Endothelial cell of umbilical vein (primary cell): ENCODE results near the gene KCNQ2. TPM values are rescaled to one million over a fixed set of nuclear protein-coding genes. Genes with fewer than 3 reads are reported as not detected.

Source experiments
- BruUV-seq: library from RNA; stranded (reverse); fragments of 400-500 nt; replicated peaks from 2 replicates; lab custom pipeline; 2021; lab: Mats Ljungman, UMichigan
- CTCF ChIA-PET: fragments of 300-600, 350-600 bp; sonication (Branson Sonifier 250); formaldehyde crosslinking; loops from one replicate; lab custom pipeline; 2021; ENCODE audit warnings: antibody characterized with exemption, inconsistent platforms; lab: Charles Lee
- POLR2A ChIA-PET: fragments of 300-600, 350-600 bp; sonication (Branson Sonifier 250); formaldehyde crosslinking; loops from one replicate; lab custom pipeline; 2021; ENCODE audit warnings: antibody characterized with exemption, inconsistent platforms; lab: Charles Lee
- DNase-seq: peaks from one replicate; pipeline ENCODE4 v3.0.0-alpha.2; 2011; ENCODE audit warnings: low read depth, low spot score
- FAIRE-seq: peaks from 2 replicates; lab custom pipeline; 2011; peaks lifted over from hg19 to GRCh38; lab: Jason Lieb, UNC
- H2AFZ ChIP-seq: 2 replicates; pipeline ENCODE4 v1.6.0; 2012; ENCODE audit warnings: low read depth, low read length, control low read depth, inconsistent platforms
- H3K27ac ChIP-seq: 2 replicates; pipeline ENCODE4 v1.5.1; 2011; ENCODE audit warnings: low read depth, mild to moderate bottlenecking, control low read depth, low read length, moderate library complexity; ENCODE audit not compliant: insufficient read depth
- H3K27me3 ChIP-seq, 2 experiments: 2 replicates each; pipeline versions ENCODE4 v1.6.0 to v1.6.1; 2011; ENCODE audit warnings: low read length in 2 of 2, mixed read lengths in 1 of 2; ENCODE audit not compliant: control insufficient read depth in 2 of 2, insufficient read depth in 2 of 2
- H3K36me3 ChIP-seq, 2 experiments: 2 replicates in 1 of 2; 3 replicates in 1 of 2; pipeline ENCODE4 v1.5.1; 2011; ENCODE audit warnings: low read length in 2 of 2, mild to moderate bottlenecking in 1 of 2, moderate library complexity in 1 of 2; ENCODE audit not compliant: control insufficient read depth in 2 of 2, insufficient read depth in 2 of 2; ENCODE audit errors: extremely low read depth in 1 of 2
- H3K4me1 ChIP-seq: 3 replicates; pipeline ENCODE4 v1.5.1; 2011; ENCODE audit warnings: mild to moderate bottlenecking, low read length; ENCODE audit not compliant: control insufficient read depth, insufficient read depth; ENCODE audit errors: extremely low read depth
- H3K4me2 ChIP-seq: 2 replicates; pipeline ENCODE4 v1.6.1; 2011; ENCODE audit warnings: low read length, control low read depth, mixed read lengths; ENCODE audit not compliant: insufficient read depth
- H3K4me3 ChIP-seq, 3 experiments: fragments of 200-600 bp in 1 of 3; sonication (generic), shearing (Covaris generic) in 1 of 3; replicated peaks in 1 of 3; 2 replicates each; pipeline ENCODE4 v1.5.1; 2011 to 2016; ENCODE audit warnings: control low read depth in 3 of 3, low read length in 3 of 3, mild to moderate bottlenecking in 2 of 3, inconsistent platforms in 1 of 3, low read depth in 1 of 3, moderate library complexity in 1 of 3; ENCODE audit not compliant: insufficient read depth in 1 of 3
- H3K79me2 ChIP-seq: 2 replicates; pipeline ENCODE4 v1.6.0; 2012; ENCODE audit warnings: low read length, inconsistent platforms; ENCODE audit not compliant: control insufficient read depth, insufficient read depth
- H3K9ac ChIP-seq: replicated peaks from 2 replicates; pipeline ENCODE3; 2011; ENCODE audit warnings: low read length, control low read depth; ENCODE audit not compliant: insufficient read depth; ENCODE audit errors: extremely low read depth
- H3K9me1 ChIP-seq: replicated peaks from 3 replicates; pipeline ENCODE4 v1.6.0; 2011; ENCODE audit warnings: mild to moderate bottlenecking, low read length; ENCODE audit not compliant: control insufficient read depth, insufficient read depth; ENCODE audit errors: extremely low read depth
- H3K9me3 ChIP-seq: replicated peaks from 2 replicates; pipeline ENCODE4 v1.5.1; 2012; ENCODE audit warnings: low read length, inconsistent platforms; ENCODE audit not compliant: control insufficient read depth, insufficient read depth
- H4K20me1 ChIP-seq: replicated peaks from 2 replicates; pipeline ENCODE3; 2011; ENCODE audit warnings: mild to moderate bottlenecking, low read length; ENCODE audit not compliant: control insufficient read depth, insufficient read depth; ENCODE audit errors: extremely low read depth
- CTCF ChIP-seq, 2 donors: IDR thresholded peaks; 1 replicate in 1 of 2; 2 replicates in 1 of 2; pipeline ENCODE4 v1.5.1; 2011; ENCODE audit warnings: low read length in 2 of 2, mild to moderate bottlenecking in 2 of 2, moderate library complexity in 2 of 2, control low read depth in 1 of 2, inconsistent platforms in 1 of 2, low read depth in 1 of 2; ENCODE audit not compliant: insufficient read depth in 1 of 2; ENCODE audit errors: extremely low read depth in 1 of 2
- EZH2 ChIP-seq: IDR thresholded peaks from 2 replicates; pipeline ENCODE4 v1.6.1; 2012; ENCODE audit warnings: borderline replicate concordance, low read depth, mild to moderate bottlenecking, moderate library complexity, low read length, inconsistent platforms; ENCODE audit not compliant: severe bottlenecking
- FOS ChIP-seq: IDR thresholded peaks from 2 replicates; pipeline ENCODE4 v1.6.1; 2011; ENCODE audit warnings: mild to moderate bottlenecking, low read length, moderate library complexity, borderline replicate concordance; ENCODE audit not compliant: insufficient read depth
- GATA2 ChIP-seq: IDR thresholded peaks from 2 replicates; pipeline ENCODE4 v1.7.0; 2011; ENCODE audit warnings: low read depth, mild to moderate bottlenecking, moderate library complexity, mixed read lengths, low read length; ENCODE audit not compliant: insufficient read length, insufficient read depth
- JUN ChIP-seq: IDR thresholded peaks from 2 replicates; pipeline ENCODE4 v1.6.1; 2011; ENCODE audit warnings: borderline replicate concordance, low read depth; ENCODE audit not compliant: insufficient read length, insufficient read depth
- MAX ChIP-seq: IDR thresholded peaks from 2 replicates; pipeline ENCODE4 v1.6.1; 2011; ENCODE audit not compliant: insufficient read depth, insufficient read length
- MYC ChIP-seq: IDR thresholded peaks from one replicate; pipeline ENCODE4 v1.6.1; 2011; ENCODE audit warnings: mild to moderate bottlenecking, low read depth, low read length
- POLR2A ChIP-seq: IDR thresholded peaks from 2 replicates; pipeline ENCODE4 v1.6.1; 2012; ENCODE audit warnings: low read depth, mild to moderate bottlenecking, control low read depth, low read length
- POLR2AphosphoS5 ChIP-seq: IDR thresholded peaks from 2 replicates; pipeline ENCODE4 v1.6.1; 2012; ENCODE audit warnings: low read depth, mild to moderate bottlenecking, control low read depth, low read length, moderate library complexity; ENCODE audit not compliant: insufficient read depth
- dilution Hi-C: fragments of 300-500 bp; cut with MboI; formaldehyde crosslinking; loops from one replicate; pipeline ENCODE4 v1.15.0; 2019; ENCODE audit warnings: low sequenced_read_pairs; ENCODE audit not compliant: extremely low pct_ligation_motif_present
- intact Hi-C: fragments of 100-400 bp; cut with micrococcal nuclease; formaldehyde crosslinking; loops from one replicate; pipeline ENCODE4 v1.10.0; 2022
- polyA plus RNA-seq, 4 experiments: library from polyadenylated mRNA; depleted of rRNA in 3 of 4; stranded (reverse) in 3 of 4; unstranded in 1 of 4; fragments of >200 nt; gene quantifications; 2 replicates each; pipeline versions ENCODE4 v1.2.1 to v1.2.3, GENCODE V29; 2011 to 2012; ENCODE audit warnings: missing spikeins in 1 of 4
- total RNA-seq: library from RNA; stranded (reverse); gene quantifications from 2 replicates; pipeline ENCODE4 v1.2.3, GENCODE V29; 2021

The KCNQ2 gene
- total and polyA plus RNA-seq, 2 donors (not counting 3 experiments of a cell fraction or from before 2014, with no cell fraction given): not detected

- no peak for TF ChIP-seq CTCF (IDR thresholded peaks at IDR 0.05; ENCODE audit: extremely low read depth in 1 of 2, insufficient read depth in 1 of 2, low read depth in 1 of 2, low read length in 2 of 2)
- dilution Hi-C loops (no loop called here), intact Hi-C loops (no loop called here)
- DNase-seq (no peak), FAIRE-seq (no peak)
- no TSS peak for BruUV-seq
- H3K9me1 ChIP-seq: no peaks in the 10 kb centered on the region
- ChIA-PET POLR2A (no interaction called here), CTCF (interaction anchor here (0.6 kb wide), 1 partner anchor 1118 kb away, joined by 3 read pairs; no protein-coding TSS in a partner anchor)
- no peaks in the 10 kb centered on the region for H3K36me3 ChIP-seq
- no peaks in the 10 kb centered on the region for H3K4me1 ChIP-seq
- no peak overlapping the region for H3K27ac ChIP-seq
- H4K20me1 ChIP-seq: no peaks in the 10 kb centered on the region
- no peak overlapping the region for H3K4me3 ChIP-seq
- H3K27me3 ChIP-seq: no peaks in the 10 kb centered on the region
- no peak overlapping the region for H3K4me2 ChIP-seq
- H2AFZ ChIP-seq: no peak overlapping the region
- no peaks in the 10 kb centered on the region for H3K79me2 ChIP-seq
- H3K9me3 ChIP-seq: no peaks in the 10 kb centered on the region
- no peak overlapping the region for H3K9ac ChIP-seq
Observed at GRCh38 chr20:63420359-63421093, 51.9 kb downstream of the KCNQ2 start.

- BruUV-seq: no TSS peak
- Histone ChIP-seq H3K4me1 (no peaks in the 10 kb centered on the region), H2AFZ (no peak overlapping the region), H3K36me3 (no peaks in the 10 kb centered on the region), H3K9ac (no peak overlapping the region), H3K79me2 (no peaks in the 10 kb centered on the region), H3K4me2 (no peak overlapping the region), H3K27ac (no peak overlapping the region), H4K20me1 (no peaks in the 10 kb centered on the region), H3K27me3 (no peaks in the 10 kb centered on the region), H3K9me3 (no peaks in the 10 kb centered on the region), H3K4me3 (no peak overlapping the region), H3K9me1 (no peaks in the 10 kb centered on the region)
- DNase-seq (no peak), FAIRE-seq (no peak)
- ChIA-PET POLR2A (no interaction called here), CTCF (no interaction called here)
- TF ChIP-seq GATA2 (no peak), JUN (no peak), MYC (no peak), FOS (no peak), MAX (no peak), CTCF (IDR thresholded peaks at IDR 0.05; ENCODE audit: extremely low read depth in 1 of 2, insufficient read depth in 1 of 2, low read depth in 1 of 2, low read length in 2 of 2) (no peak), POLR2A (no peak), POLR2AphosphoS5 (no peak), EZH2 (no peak)
- dilution Hi-C loops: no loop called here
- intact Hi-C loops: no loop called here
Observed at GRCh38 chr20:63419299-63419698, 53.2 kb downstream of the KCNQ2 start.
